IPS DF 4.7 (cell line): ENCODE results near the gene VAV2.

ENCODE experiments used
- DNase-seq: peaks from one replicate; pipeline ENCODE4 v3.0.0-alpha.2; 2013; ENCODE audit warnings: low spot score; ENCODE audit errors: extremely low read depth

Gene VAV2

GRCh38 chr9:133837627-133838597 is 154.2 kb downstream of the VAV2 start:
- DNase-seq: no peak

- DNase-seq: no peak
Observed at GRCh38 chr9:133836818-133837217, 155.3 kb downstream of the VAV2 start.

GRCh38 chr9:133836001-133836758 is 155.9 kb downstream of the VAV2 start:
- DNase-seq: no peak

GRCh38 chr9:133835262-133835901 is 156.7 kb downstream of the VAV2 start:
- no peak for DNase-seq

- DNase-seq: no peak
Observed at GRCh38 chr9:133834080-133834976, 157.8 kb downstream of the VAV2 start.

GRCh38 chr9:133833388-133834025 is 158.6 kb downstream of the VAV2 start:
- no peak for DNase-seq

- no peak for DNase-seq
Observed at GRCh38 chr9:133832877-133833276, 159.2 kb downstream of the VAV2 start.

- DNase-seq: no peak
Observed at GRCh38 chr9:133830711-133831110, 161.4 kb downstream of the VAV2 start.

- DNase-seq: no peak
Observed at GRCh38 chr9:133830310-133830709, 161.8 kb downstream of the VAV2 start.

GRCh38 chr9:133828338-133828997 is 163.7 kb downstream of the VAV2 start:
- DNase-seq: no peak

- DNase-seq: no peak
Observed at GRCh38 chr9:133826289-133827085, 165.6 kb downstream of the VAV2 start.

GRCh38 chr9:133825555-133826218 is 166.4 kb downstream of the VAV2 start:
- DNase-seq: no peak

- no peak for DNase-seq
Observed at GRCh38 chr9:133824802-133825186, 167.3 kb downstream of the VAV2 start.

- no peak for DNase-seq
Observed at GRCh38 chr9:133824106-133824801, 167.9 kb downstream of the VAV2 start.

GRCh38 chr9:133823189-133824105 is 168.7 kb downstream of the VAV2 start:
- DNase-seq: no peak

GRCh38 chr9:133822430-133823065 is 169.6 kb downstream of the VAV2 start:
- DNase-seq: no peak
